Liver (tissue), 3 donors: ENCODE results near the gene RPS10.

Source experiments
- ATF3 ChIP-seq: IDR thresholded peaks from 2 replicates; pipeline ENCODE4 v1.6.1; 2016; ENCODE audit warnings: antibody characterized with exemption
- EGR1 ChIP-seq, 2 donors: IDR thresholded peaks; 2 replicates each; pipeline ENCODE4 v1.6.1; 2016 to 2018; ENCODE audit warnings: antibody characterized with exemption in 2 of 2, low read depth in 2 of 2
- FOXA1 ChIP-seq: IDR thresholded peaks from 2 replicates; pipeline ENCODE4 v1.6.1; 2016; ENCODE audit warnings: antibody characterized with exemption
- GABPA ChIP-seq, 2 donors: IDR thresholded peaks in 1 of 2; conservative IDR thresholded peaks in 1 of 2; 2 replicates each; pipeline ENCODE4 v1.6.1; 2016; ENCODE audit warnings: antibody characterized with exemption in 2 of 2, mild to moderate bottlenecking in 1 of 2, moderate library complexity in 1 of 2
- HNF4A ChIP-seq, 2 donors: conservative IDR thresholded peaks; 2 replicates each; pipeline ENCODE4 v1.6.1; 2016; ENCODE audit warnings: antibody characterized with exemption in 2 of 2, mild to moderate bottlenecking in 2 of 2
- JUND ChIP-seq, 2 donors: IDR thresholded peaks; 2 replicates each; pipeline ENCODE4 v1.6.1; 2016; ENCODE audit warnings: antibody characterized with exemption in 2 of 2
- RAD21 ChIP-seq, 2 donors: IDR thresholded peaks; 2 replicates each; pipeline ENCODE4 v1.6.1; 2016; ENCODE audit warnings: antibody characterized with exemption in 2 of 2, mild to moderate bottlenecking in 2 of 2
- REST ChIP-seq: IDR thresholded peaks from 2 replicates; pipeline ENCODE4 v1.6.1; 2016; ENCODE audit warnings: antibody characterized with exemption, mild to moderate bottlenecking
- SP1 ChIP-seq: IDR thresholded peaks from 2 replicates; pipeline ENCODE4 v1.6.1; 2018; ENCODE audit warnings: antibody characterized with exemption, mild to moderate bottlenecking
- TAF1 ChIP-seq: conservative IDR thresholded peaks from 2 replicates; pipeline ENCODE4 v1.6.1; 2016; ENCODE audit warnings: antibody characterized with exemption, mild to moderate bottlenecking
- YY1 ChIP-seq: IDR thresholded peaks from 2 replicates; pipeline ENCODE4 v1.6.1; 2016; ENCODE audit warnings: antibody characterized with exemption, mild to moderate bottlenecking
- ZBTB33 ChIP-seq: IDR thresholded peaks from 2 replicates; pipeline ENCODE4 v1.6.1; 2016; ENCODE audit warnings: antibody characterized with exemption
- TF ChIP-seq, protein P1 (sequence below): fragments of 150-350 bp; IDR thresholded peaks from 2 replicates; pipeline ENCODE4 v1.5.1; 2017; ENCODE audit warnings: improper control_type of control experiment, low read depth, low read length; ENCODE audit not compliant: missing input control
- TF ChIP-seq, protein P2 (sequence below): IDR thresholded peaks from 2 replicates; pipeline ENCODE4 v1.6.1; 2016; ENCODE audit warnings: antibody characterized with exemption
- donor health status: healthy.
- donor health status: healthy.

- no peak for TF ChIP-seq FOXA1
- TF ChIP-seq, protein P1, sequence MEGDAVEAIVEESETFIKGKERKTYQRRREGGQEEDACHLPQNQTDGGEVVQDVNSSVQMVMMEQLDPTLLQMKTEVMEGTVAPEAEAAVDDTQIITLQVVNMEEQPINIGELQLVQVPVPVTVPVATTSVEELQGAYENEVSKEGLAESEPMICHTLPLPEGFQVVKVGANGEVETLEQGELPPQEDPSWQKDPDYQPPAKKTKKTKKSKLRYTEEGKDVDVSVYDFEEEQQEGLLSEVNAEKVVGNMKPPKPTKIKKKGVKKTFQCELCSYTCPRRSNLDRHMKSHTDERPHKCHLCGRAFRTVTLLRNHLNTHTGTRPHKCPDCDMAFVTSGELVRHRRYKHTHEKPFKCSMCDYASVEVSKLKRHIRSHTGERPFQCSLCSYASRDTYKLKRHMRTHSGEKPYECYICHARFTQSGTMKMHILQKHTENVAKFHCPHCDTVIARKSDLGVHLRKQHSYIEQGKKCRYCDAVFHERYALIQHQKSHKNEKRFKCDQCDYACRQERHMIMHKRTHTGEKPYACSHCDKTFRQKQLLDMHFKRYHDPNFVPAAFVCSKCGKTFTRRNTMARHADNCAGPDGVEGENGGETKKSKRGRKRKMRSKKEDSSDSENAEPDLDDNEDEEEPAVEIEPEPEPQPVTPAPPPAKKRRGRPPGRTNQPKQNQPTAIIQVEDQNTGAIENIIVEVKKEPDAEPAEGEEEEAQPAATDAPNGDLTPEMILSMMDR: no peak
- TF ChIP-seq, protein P2, sequence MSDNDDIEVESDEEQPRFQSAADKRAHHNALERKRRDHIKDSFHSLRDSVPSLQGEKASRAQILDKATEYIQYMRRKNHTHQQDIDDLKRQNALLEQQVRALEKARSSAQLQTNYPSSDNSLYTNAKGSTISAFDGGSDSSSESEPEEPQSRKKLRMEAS: peak; percentile 47
- TF ChIP-seq SP1: peak; percentile 46
- no peak for TF ChIP-seq ZBTB33
- TF ChIP-seq TAF1: no peak
- TF ChIP-seq REST: peak; percentile 97
- peak; percentile 24 for TF ChIP-seq ATF3
- TF ChIP-seq HNF4A (conservative IDR thresholded peaks at IDR 0.05): peak; percentile 84 to 87
- TF ChIP-seq EGR1 (IDR thresholded peaks at IDR 0.05; ENCODE audit: low read depth in 2 of 2): no peak
- no peak for TF ChIP-seq JUND (IDR thresholded peaks at IDR 0.05)
- TF ChIP-seq YY1: peak; percentile 90
- TF ChIP-seq RAD21 (IDR thresholded peaks at IDR 0.05): peak; percentile 43 to 65
- TF ChIP-seq GABPA (IDR thresholded peaks at IDR 0.05 in 1 of 2, conservative IDR thresholded peaks at IDR 0.05 in 1 of 2): no peak
These were observed 35.1 kb downstream of the RPS10 start for GRCh38 chr6:34390531-34391472.
